OCI-LY3 (cell line): Measurements from ENCODE around the gene CHKA.

Experiments used
- H2AFZ ChIP-seq: fragments of 200-600, 300-600 bp; shearing (Covaris generic); 2 replicates; pipeline ENCODE4 v1.6.0; 2014; ENCODE audit warnings: antibody characterized with exemption, low read depth, low read length
- H3K27ac ChIP-seq: fragments of 200-600, 300-600 bp; sonication (generic); 2 replicates; pipeline ENCODE4 v1.5.1; 2014; ENCODE audit warnings: mild to moderate bottlenecking, low read length, moderate library complexity, mixed read lengths
- H3K27me3 ChIP-seq: fragments of 200-600, 300-600 bp; sonication (generic); 2 replicates; pipeline ENCODE4 v1.6.1; 2014; ENCODE audit warnings: low read depth, low read length, mixed read lengths
- H3K36me3 ChIP-seq: fragments of 200-600, 300-600 bp; sonication (generic); replicated peaks from 2 replicates; pipeline ENCODE3; 2014; ENCODE audit warnings: low read depth, low read length, mixed read lengths
- H3K4me1 ChIP-seq: fragments of 300-600, 200-600 bp; sonication (generic); 2 replicates; pipeline ENCODE4 v1.6.1; 2014; ENCODE audit warnings: low read length, mixed read lengths
- H3K4me2 ChIP-seq: fragments of 200-600, 300-600 bp; sonication (generic); 2 replicates; pipeline ENCODE4 v1.6.1; 2014; ENCODE audit warnings: low read length, mixed read lengths
- H3K4me3 ChIP-seq: fragments of 300-600, 200-600 bp; sonication (generic); 2 replicates; pipeline ENCODE4 v1.5.1; 2014; ENCODE audit warnings: antibody characterized with exemption, mild to moderate bottlenecking, low read length, moderate library complexity
- H3K79me2 ChIP-seq: fragments of 300-600, 200-600 bp; shearing (Covaris generic); 2 replicates; pipeline ENCODE4 v1.6.1; 2014; ENCODE audit warnings: mild to moderate bottlenecking, low read length, mixed read lengths
- H3K9ac ChIP-seq: fragments of 300-600, 200-600 bp; shearing (Covaris generic); 2 replicates; pipeline ENCODE4 v1.6.0; 2014; ENCODE audit warnings: mild to moderate bottlenecking, low read length, moderate library complexity
- H3K9me3 ChIP-seq: fragments of 200-600, 300-600 bp; shearing (Covaris generic); 2 replicates; pipeline ENCODE4 v1.6.1; 2014; ENCODE audit warnings: low read length, mixed read lengths; ENCODE audit not compliant: insufficient read depth
- H4K20me1 ChIP-seq: fragments of 200-600, 300-600 bp; sonication (generic); 2 replicates; pipeline ENCODE4 v1.6.1; 2016; ENCODE audit warnings: low read length, mixed read lengths; ENCODE audit not compliant: insufficient read depth
- EZH2phosphoT487 ChIP-seq: fragments of 200-600 bp; shearing (Covaris generic); IDR thresholded peaks from 2 replicates; pipeline ENCODE4 v1.6.1; 2018; ENCODE audit warnings: antibody characterized with exemption, mixed run types, low read depth
- TF ChIP-seq, protein P1 (sequence below): fragments of 200-600, 300-600 bp; sonication (generic); IDR thresholded peaks from 2 replicates; pipeline ENCODE4 v1.5.1; 2014; ENCODE audit warnings: antibody characterized with exemption, low read length, low read depth

Gene CHKA

DNA sequence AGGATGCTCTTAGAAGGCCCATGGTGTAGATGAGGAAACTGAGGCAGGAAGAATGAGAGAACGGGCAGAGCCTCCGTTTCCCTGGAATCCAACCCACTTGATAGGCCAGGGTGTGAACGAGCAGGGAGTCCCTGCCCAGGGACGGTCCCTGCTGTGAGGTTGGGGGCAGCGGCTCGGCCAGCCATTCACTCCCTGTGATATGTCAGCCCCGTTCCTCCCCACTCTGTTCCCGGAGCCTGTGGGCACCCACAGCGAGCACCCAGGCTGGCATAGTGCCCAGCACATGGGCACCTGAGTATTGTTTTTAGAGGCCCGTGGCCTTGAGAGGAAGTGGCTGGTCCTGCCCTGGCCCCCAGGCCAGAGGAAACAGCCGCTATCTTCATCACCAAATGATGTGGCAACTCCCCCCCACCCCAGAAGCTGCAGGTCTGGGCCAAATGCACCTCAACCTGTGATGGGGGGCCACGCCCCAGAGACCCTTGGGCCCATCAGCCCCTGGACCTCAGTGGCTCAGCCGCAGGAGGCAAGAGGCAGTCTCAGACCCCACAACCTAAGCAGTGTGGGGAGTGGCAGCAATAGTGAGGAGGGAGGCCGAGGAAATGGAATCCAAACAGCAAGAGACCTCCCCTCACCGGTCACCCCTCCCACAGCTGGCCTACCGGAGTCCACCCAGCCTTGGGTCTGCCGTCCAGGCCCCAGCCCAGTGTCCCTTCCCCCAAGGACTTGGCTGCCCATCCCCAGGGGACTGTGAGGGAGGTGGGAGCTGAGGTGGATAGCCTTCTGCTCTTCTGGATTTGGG is 108.9 kb downstream of the CHKA start:
- Histone ChIP-seq H4K20me1 (no peaks in the 10 kb centered on the region), H3K27me3 (no peaks in the 10 kb centered on the region), H3K4me1 (peaks cover 34% of the 10 kb centered on the region), H3K4me3 (no peak overlapping the region), H3K4me2 (no peak overlapping the region), H3K27ac (no peak overlapping the region), H2AFZ (no peak overlapping the region), H3K9me3 (no peaks in the 10 kb centered on the region), H3K9ac (no peak overlapping the region), H3K79me2 (no peaks in the 10 kb centered on the region), H3K36me3 (no peaks in the 10 kb centered on the region)
- TF ChIP-seq EZH2phosphoT487, result no peak
- TF ChIP-seq, protein P1, sequence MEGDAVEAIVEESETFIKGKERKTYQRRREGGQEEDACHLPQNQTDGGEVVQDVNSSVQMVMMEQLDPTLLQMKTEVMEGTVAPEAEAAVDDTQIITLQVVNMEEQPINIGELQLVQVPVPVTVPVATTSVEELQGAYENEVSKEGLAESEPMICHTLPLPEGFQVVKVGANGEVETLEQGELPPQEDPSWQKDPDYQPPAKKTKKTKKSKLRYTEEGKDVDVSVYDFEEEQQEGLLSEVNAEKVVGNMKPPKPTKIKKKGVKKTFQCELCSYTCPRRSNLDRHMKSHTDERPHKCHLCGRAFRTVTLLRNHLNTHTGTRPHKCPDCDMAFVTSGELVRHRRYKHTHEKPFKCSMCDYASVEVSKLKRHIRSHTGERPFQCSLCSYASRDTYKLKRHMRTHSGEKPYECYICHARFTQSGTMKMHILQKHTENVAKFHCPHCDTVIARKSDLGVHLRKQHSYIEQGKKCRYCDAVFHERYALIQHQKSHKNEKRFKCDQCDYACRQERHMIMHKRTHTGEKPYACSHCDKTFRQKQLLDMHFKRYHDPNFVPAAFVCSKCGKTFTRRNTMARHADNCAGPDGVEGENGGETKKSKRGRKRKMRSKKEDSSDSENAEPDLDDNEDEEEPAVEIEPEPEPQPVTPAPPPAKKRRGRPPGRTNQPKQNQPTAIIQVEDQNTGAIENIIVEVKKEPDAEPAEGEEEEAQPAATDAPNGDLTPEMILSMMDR, result no peak

DNA sequence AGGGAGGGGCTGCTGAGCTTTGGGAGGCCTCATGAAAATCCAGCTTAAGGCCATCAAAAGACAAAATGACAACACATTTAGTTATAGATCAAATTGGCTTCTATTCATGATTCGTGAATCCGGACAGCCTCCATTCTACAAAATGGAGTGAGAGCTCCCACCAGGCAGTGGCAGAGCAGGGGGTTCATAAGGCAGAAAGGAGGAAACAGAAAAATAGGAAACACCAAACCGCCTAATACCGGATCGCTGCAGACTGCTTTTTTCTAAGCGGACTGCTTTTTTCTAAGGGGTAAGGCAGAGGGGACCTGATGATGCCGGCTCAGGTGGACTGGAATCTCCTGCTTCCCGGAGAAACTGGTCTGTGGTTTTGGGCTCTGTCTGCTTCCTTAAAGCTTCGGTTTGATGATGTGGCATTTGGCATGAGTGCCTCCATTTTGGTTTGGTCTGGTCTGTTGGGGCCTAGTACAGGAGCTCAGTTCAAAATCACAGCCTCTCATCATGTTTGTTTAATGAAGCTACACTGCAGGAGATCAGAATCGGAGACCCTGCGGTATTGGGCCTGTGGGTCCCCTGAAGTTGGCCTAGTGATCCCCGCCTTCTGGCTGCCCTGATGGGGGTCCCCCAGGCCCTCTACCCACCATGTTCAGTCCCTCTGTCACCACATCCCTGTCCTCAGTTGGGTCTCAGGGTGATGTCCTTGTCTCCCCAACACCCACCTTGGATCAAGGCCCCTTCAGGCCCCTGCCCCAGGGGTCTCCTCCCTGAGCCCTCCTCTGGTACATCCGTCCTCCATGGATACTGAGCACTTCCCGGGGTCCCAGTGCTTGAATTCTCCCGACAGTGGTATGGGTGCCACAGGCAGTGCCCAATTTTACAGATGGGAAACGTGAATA is 109.9 kb downstream of the CHKA start:
- Histone ChIP-seq H3K9ac (no peak overlapping the region), H3K4me3 (no peak overlapping the region), H4K20me1 (no peaks in the 10 kb centered on the region), H3K79me2 (no peaks in the 10 kb centered on the region), H3K27ac (no peak overlapping the region), H3K27me3 (no peaks in the 10 kb centered on the region), H2AFZ (no peak overlapping the region), H3K9me3 (no peaks in the 10 kb centered on the region), H3K36me3 (no peaks in the 10 kb centered on the region), H3K4me2 (no peak overlapping the region), H3K4me1 (peaks cover 31% of the 10 kb centered on the region)
- TF ChIP-seq EZH2phosphoT487, result no peak
- TF ChIP-seq, protein P1, result no peak

DNA sequence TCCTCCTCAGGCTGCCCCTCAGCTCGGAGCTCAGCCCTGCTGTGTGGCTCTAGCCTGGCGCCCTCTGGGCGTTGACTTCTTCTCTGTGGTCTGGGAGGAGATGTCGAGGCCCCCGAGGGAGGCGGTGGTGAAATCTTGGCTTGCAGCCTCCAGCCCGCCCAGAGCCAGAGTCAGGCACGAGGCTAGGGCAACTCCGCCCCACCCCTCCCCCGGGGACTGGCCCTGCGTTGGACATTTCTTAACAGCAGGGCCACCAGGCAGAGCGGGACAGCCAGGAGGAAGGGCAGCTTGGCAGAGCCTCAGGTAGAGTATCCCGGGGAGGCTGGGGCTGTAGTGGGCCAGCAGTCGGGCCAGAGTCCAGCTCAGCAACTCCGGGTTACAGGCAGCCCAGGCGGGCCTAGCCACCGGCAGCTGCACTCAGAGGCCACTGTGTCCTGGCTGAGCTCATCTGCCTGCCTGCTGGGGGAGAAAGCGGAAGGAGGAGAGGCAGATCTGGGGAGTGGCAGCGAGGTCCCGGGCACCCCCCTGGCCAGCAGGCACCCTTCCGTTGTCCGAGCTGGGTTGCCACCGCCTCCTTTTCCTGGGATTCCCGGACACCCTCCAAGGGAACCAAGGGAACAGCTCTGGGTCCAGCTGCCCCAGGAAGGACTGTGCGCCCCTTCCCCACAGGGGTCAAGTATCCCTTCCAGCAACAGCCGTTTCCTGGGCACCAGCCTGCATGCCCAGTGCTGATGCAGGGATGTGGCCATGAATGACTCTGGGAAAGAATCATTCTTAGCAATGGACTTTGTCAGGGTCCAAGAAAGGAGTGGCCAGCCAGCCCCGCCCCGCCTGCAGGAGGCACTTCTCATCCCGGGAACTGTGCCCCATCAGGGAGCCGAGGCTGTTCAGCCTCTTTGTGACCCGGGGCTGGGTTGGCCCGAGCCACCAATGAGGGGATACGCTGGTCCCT is 110.8 kb downstream of the CHKA start, which contains the start of gene ALDH3B1:
ALDH3B1 (plus strand) TSS at position 238 of the 952 bp plus-strand sequence. CDS start 4,971 bp downstream, outside the sequence.
- Histone ChIP-seq H3K27me3 (no peaks in the 10 kb centered on the region), H2AFZ (peak within 1 kb of the TSS; percentile 86; the same call in 1 of the 2 replicates), H3K4me2 (peak within 1 kb of the TSS; percentile 70), H3K9me3 (no peaks in the 10 kb centered on the region), H3K36me3 (no peaks in the 10 kb centered on the region), H3K27ac (peak within 1 kb of the TSS; percentile 4; the same call in 1 of the 2 replicates), H3K79me2 (no peaks in the 10 kb centered on the region), H3K4me3 (peak within 1 kb of the TSS; percentile 63), H4K20me1 (no peaks in the 10 kb centered on the region), H3K4me1 (peaks cover 38% of the 10 kb centered on the region), H3K9ac (peak within 1 kb of the TSS; percentile 26)
- no peak for TF ChIP-seq EZH2phosphoT487
- TF ChIP-seq, protein P1, result no peak
